Esophagus squamous epithelium (tissue), 5 donors: ENCODE data around the gene NLGN1. TPM values are rescaled to one million over a fixed set of nuclear protein-coding genes. Genes with fewer than 3 reads are reported as not detected.
"Not testable (repeated sequence)": the region's sequence is repeated elsewhere in the genome, so short reads cannot be mapped to it uniquely, and the experiment has no call there.

ENCODE experiments used
- DNase-seq: peaks from one replicate; lab custom pipeline; 2025; lab: John Stamatoyannopoulos, UW
- H3K27ac ChIP-seq, 4 donors: fragments of 200-600 bp; sonication (generic); one replicate each; pipeline ENCODE4 v1.5.1; 2016 to 2019; ENCODE audit warnings: mild to moderate bottlenecking in 1 of 4
- H3K27me3 ChIP-seq, 4 donors: fragments of 200-600 bp; sonication (generic); 1 replicate in 3 of 4; 2 replicates in 1 of 4; pipeline versions ENCODE4 v1.5.1 to v1.6.0; 2017 to 2021; ENCODE audit warnings: antibody characterized with exemption in 1 of 4
- H3K36me3 ChIP-seq, 3 donors: fragments of 200-600 bp; sonication (generic); one replicate each; pipeline ENCODE4 v1.5.1; 2016 to 2019
- H3K4me1 ChIP-seq, 3 donors: fragments of 200-600 bp; sonication (generic); one replicate each; pipeline ENCODE4 v1.5.1; 2017 to 2019
- H3K4me3 ChIP-seq, 4 donors: fragments of 200-600 bp; sonication (generic); 1 replicate in 3 of 4; 2 replicates in 1 of 4; pipeline ENCODE4 v1.5.1; 2016 to 2019; ENCODE audit warnings: mild to moderate bottlenecking in 2 of 4, moderate library complexity in 1 of 4
- H3K9me3 ChIP-seq, 3 donors: fragments of 200-600 bp; sonication (generic); one replicate each; pipeline ENCODE4 v1.5.1; 2016 to 2019
- POLR2A ChIP-seq, 4 donors: fragments of 450-650 bp; IDR thresholded peaks; one replicate each; pipeline ENCODE4 v1.6.1; 2017; ENCODE audit warnings: antibody characterized with exemption in 4 of 4, mild to moderate bottlenecking in 4 of 4, moderate library complexity in 3 of 4
- WGBS, 2 donors: methylation state at CpG; one replicate each; pipeline ENCODE4 v1.1.5; 2018; 5-methylcytosine and 5-hydroxymethylcytosine counted together
- intact Hi-C: fragments of 100-400 bp; cut with DNase I; formaldehyde crosslinking; loops from one replicate; pipeline ENCODE4 v1.15.0; 2022
- total RNA-seq, 4 donors: library from RNA; depleted of rRNA; stranded (reverse); fragments of >200 nt; gene quantifications; one replicate each; pipeline ENCODE4 v1.1.0, GENCODE V29; 2016
- TF ChIP-seq, protein P1 (sequence below), 6 experiments: fragments of 450-650 bp in 4 of 6; fragments of 200-600 bp in 2 of 6; sonication (generic) in 2 of 6; IDR thresholded peaks; one replicate each; pipeline ENCODE4 v1.5.1; 2016 to 2019; ENCODE audit warnings: antibody characterized with exemption in 6 of 6, mild to moderate bottlenecking in 4 of 6, moderate library complexity in 4 of 6
- donor health status: DM: yes; HTN: yes; CAD: no.

The NLGN1 gene
- total RNA-seq: 10 to 100 TPM in 1 of 4 donors, 1 to 10 TPM in 1, under 1 TPM in 2; 0.34 to 12.6 (median 2.9) TPM

DNA sequence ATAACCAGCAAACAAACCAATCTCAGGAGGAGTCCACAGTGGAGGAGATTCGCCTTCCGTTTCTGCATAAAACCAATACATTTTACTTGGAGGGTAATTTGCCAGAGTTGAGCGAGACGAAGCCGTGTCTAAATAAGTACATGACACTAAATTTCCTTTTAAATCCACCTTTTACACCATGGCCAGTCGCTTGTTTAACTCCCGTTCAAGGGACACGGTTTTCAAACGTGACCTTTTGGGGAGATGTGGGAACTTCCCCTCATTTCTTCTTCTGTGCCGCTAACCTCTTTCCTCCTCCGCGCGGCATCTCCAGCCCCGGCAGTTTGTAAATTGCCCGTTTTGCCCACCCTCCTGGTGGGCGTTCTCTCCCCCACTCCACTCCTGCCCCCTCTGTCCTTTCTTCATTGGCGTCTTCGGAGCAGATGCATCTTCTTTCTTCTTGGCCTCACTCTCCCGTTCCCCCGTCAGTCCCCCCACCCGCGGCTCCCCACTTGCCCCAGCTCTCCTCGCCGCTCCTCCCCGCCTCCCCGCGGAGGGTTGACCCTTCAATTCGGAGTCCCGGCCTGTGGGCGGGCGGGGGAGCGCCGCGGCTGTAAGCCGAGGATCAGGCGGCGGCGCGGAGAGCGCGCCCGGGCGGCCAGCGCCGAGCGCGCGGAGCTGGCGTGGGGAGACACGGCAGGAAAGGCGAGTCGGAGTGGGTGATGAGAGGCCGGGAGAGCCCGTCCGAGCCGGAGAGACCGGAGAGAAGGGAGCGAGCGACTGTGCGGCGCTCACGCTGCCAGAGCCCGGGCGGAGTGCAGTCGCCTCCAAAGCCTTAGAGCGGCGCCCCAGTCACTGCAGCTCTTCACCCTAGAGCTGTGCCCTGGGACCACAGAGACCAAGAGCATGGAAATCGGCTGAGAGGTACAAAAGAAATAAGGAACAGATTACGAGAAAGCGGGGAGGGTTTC is at the start of gene NLGN1:
NLGN1 (plus strand) TSS at position 584 of the 950 bp plus-strand sequence.
- H3K4me3 ChIP-seq: peak within 1 kb of the TSS; percentile 56 to 85 (median 76)

DNA sequence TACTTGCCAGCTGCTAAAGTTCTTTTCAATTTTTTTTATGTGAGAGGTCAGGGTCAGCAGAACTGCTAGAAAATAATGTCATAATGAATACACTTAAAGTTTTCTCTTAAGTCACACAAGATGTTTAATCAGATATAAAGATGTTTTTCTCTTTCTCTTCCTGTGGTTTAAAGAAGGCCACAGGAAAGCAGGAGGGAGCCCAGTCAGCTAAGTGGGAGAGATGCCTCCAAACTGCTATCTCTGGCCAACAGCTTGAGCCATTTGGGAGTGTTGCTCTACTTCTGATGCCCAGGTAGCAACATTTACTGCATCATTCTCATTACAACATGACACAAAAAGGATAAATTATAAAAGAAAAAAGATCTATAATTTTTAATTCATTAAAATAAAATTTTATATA is 45.7 kb upstream of the NLGN1 start:
- no peak overlapping the region for H3K4me3 ChIP-seq
- TF ChIP-seq, protein P1, sequence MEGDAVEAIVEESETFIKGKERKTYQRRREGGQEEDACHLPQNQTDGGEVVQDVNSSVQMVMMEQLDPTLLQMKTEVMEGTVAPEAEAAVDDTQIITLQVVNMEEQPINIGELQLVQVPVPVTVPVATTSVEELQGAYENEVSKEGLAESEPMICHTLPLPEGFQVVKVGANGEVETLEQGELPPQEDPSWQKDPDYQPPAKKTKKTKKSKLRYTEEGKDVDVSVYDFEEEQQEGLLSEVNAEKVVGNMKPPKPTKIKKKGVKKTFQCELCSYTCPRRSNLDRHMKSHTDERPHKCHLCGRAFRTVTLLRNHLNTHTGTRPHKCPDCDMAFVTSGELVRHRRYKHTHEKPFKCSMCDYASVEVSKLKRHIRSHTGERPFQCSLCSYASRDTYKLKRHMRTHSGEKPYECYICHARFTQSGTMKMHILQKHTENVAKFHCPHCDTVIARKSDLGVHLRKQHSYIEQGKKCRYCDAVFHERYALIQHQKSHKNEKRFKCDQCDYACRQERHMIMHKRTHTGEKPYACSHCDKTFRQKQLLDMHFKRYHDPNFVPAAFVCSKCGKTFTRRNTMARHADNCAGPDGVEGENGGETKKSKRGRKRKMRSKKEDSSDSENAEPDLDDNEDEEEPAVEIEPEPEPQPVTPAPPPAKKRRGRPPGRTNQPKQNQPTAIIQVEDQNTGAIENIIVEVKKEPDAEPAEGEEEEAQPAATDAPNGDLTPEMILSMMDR (IDR thresholded peaks at IDR 0.05): no peak
- TF ChIP-seq POLR2A (IDR thresholded peaks at IDR 0.05): no peak
- no peaks in the 10 kb centered on the region for H3K4me1 ChIP-seq
- no peaks in the 10 kb centered on the region for H3K9me3 ChIP-seq
- H3K27ac ChIP-seq: no peak overlapping the region
- intact Hi-C loops: no loop called here
- H3K27me3 ChIP-seq: no peaks in the 10 kb centered on the region
- DNase-seq: no peak
- no peaks in the 10 kb centered on the region for H3K36me3 ChIP-seq

More for the DNA sequence above, at the start of gene NLGN1:
- TF ChIP-seq POLR2A (IDR thresholded peaks at IDR 0.05): peak in 1 of 4 donors; percentile 35
- TF ChIP-seq, protein P1 (IDR thresholded peaks at IDR 0.05): peak in 2 of 6 experiments; percentile 5 to 16
- no peaks in the 10 kb centered on the region for H3K36me3 ChIP-seq
- H3K27me3 ChIP-seq: peaks cover 0 to 36% (median 0%) of the 10 kb centered on the region in 4 donors
- peak within 1 kb of the TSS; percentile 56 to 92 (median 90) for H3K27ac ChIP-seq
- no peak for DNase-seq
- 2% methylated on average over 29 to 38 of the region's 70 CpGs for WGBS, 2 donors
- H3K4me1 ChIP-seq: peaks cover 10 to 50% (median 10%) of the 10 kb centered on the region in 3 donors
- H3K9me3 ChIP-seq: no peaks in the 10 kb centered on the region
- intact Hi-C loops: no loop called here

DNA sequence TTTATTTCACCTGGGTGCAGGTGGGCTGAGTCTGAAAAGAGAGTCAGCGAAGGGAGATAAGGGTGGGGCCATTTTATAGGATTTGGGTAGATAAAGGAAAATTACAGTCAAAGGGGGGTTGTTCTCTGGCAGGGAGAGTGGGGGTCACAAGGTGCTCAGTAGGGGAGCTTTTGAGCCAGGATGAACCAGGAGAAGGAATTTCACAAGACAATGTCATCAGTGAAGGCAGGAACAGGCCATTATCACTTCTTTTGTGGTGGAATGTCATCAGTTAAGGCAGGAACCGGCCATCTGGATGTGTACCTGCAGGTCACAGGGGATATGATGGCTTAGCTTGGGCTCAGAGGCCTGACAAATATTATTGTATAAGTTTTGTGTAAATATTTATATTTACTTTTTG is 44.4 kb upstream of the NLGN1 start:
- WGBS, 2 donors: 55 to 87% methylated on average over 2 of the region's 2 CpGs
- H3K9me3 ChIP-seq, DNase-seq, H3K27me3 ChIP-seq, intact Hi-C loops, H3K4me1 ChIP-seq, H3K27ac ChIP-seq, H3K4me3 ChIP-seq, H3K36me3 ChIP-seq: not testable (repeated sequence)

DNA sequence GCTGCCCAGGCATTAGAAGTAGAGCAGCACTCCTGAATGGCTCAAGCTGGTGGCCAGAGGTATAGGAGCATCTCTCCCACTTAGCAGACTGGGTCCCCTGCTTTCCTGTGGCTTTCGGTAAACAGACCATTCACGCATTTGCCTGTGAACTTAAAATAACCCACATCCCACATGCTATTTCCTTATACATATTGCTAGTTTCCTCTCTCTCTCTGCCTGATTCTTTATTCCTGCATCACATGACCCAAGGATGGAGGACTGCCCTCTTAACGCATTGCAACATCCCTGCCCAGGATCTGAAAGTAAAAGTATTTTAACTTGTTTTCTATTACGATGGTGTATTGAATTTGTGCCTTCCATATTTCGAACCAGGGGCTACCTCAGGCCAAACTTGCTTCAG is 43.4 kb upstream of the NLGN1 start:
- Histone ChIP-seq H3K9me3 (no peaks in the 10 kb centered on the region), H3K27me3 (no peaks in the 10 kb centered on the region), H3K4me1 (no peaks in the 10 kb centered on the region), H3K4me3 (no peak overlapping the region), H3K27ac (no peak overlapping the region), H3K36me3 (no peaks in the 10 kb centered on the region)
- no peak for DNase-seq
- TF ChIP-seq, protein P1 (IDR thresholded peaks at IDR 0.05): no peak
- no peak for TF ChIP-seq POLR2A (IDR thresholded peaks at IDR 0.05)
- WGBS, 2 donors: 62 to 80% methylated on average over 4 to 5 of the region's 5 CpGs
- intact Hi-C loops: no loop called here

DNA sequence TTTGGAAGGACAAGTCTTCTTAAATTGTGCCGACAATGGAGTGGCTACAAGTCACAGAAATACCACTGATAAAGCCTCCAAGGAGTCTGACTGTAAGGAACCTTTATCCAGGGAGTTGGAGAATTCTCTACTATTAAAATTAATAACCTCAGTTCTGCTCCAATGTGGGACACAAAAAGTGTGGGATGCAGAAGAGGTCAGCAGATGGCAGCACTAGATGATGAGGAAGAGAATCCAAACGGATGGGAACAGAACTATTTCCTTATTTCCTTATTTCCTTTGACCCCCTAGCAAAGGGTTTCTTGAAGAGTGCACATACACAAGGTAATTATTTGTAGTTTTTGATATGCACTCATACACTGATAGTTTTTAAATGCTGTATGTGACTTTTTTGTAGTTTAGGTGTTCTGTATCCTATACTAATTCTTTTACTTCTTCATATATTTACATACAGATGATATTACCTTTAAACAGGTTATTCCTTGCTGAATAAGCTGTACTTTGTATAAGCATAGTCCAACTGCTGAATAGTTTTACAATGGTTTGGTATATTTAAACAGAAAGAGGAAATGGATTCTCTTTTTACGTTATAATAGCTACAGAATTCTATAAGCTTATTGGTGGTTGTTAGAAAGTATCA is 25.6 kb upstream of the NLGN1 start:
- no peak for TF ChIP-seq POLR2A (IDR thresholded peaks at IDR 0.05)
- TF ChIP-seq, protein P1 (IDR thresholded peaks at IDR 0.05): peak in 5 of 6 experiments; percentile 17 to 63 (median 44)
- Histone ChIP-seq H3K4me3 (no peak overlapping the region), H3K27ac (no peak overlapping the region), H3K27me3 (no peaks in the 10 kb centered on the region), H3K4me1 (no peaks in the 10 kb centered on the region), H3K36me3 (no peaks in the 10 kb centered on the region), H3K9me3 (no peaks in the 10 kb centered on the region)
- intact Hi-C loops: no loop called here
- no peak for DNase-seq
- WGBS, 2 donors: 46 to 53% methylated on average over 3 of the region's 3 CpGs
